SK-N-SH (cell line): ENCODE data around the gene CA12. TPM values are rescaled to one million over a fixed set of nuclear protein-coding genes. Genes with fewer than 3 reads are reported as not detected.

Experiments
- CTCF ChIA-PET: fragments of 300-600, 350-600 bp; formaldehyde crosslinking; extraction: SDS; loops from one replicate; lab custom pipeline; 2021; lab: Yijun Ruan, JAX
- POLR2A ChIA-PET: fragments of 350-600 bp; sonication (Branson Sonifier 250); formaldehyde crosslinking; extraction: SDS; loops from one replicate; lab custom pipeline; 2020; ENCODE audit warnings: antibody characterized with exemption, inconsistent platforms; lab: Yijun Ruan, JAX
- DNase-seq: peaks from one replicate; pipeline ENCODE4 v3.0.0; 2012
- H2AFZ ChIP-seq: fragments of 200-600 bp; sonication (generic); 2 replicates; pipeline ENCODE4 v1.8.1; 2016; ENCODE audit warnings: antibody characterized with exemption, mild to moderate bottlenecking, low read depth
- H3F3A ChIP-seq: fragments of 200-600 bp; sonication (generic); replicated peaks from 2 replicates; pipeline ENCODE3; 2016; ENCODE audit warnings: antibody characterized with exemption, mild to moderate bottlenecking; ENCODE audit not compliant: insufficient read depth
- H3K27ac ChIP-seq, 2 experiments: fragments of 200-500 bp in 1 of 2; fragments of 200-600 bp in 1 of 2; sonication (Bioruptor generic) in 1 of 2; sonication (generic), shearing (Covaris generic) in 1 of 2; 2 replicates each; pipeline versions ENCODE4 v1.5.1 to v1.6.1; 2014 to 2016; ENCODE audit warnings: low read depth in 2 of 2, inconsistent platforms in 1 of 2, low read length in 1 of 2, mild to moderate bottlenecking in 1 of 2, mixed read lengths in 1 of 2
- H3K27me3 ChIP-seq: fragments of 200-600 bp; sonication (generic), shearing (Covaris generic); 2 replicates; pipeline ENCODE4 v1.6.1; 2016; ENCODE audit warnings: mixed run types; ENCODE audit not compliant: insufficient read depth
- H3K36me3 ChIP-seq, 2 experiments: fragments of 200-500 bp in 1 of 2; fragments of 200-600 bp in 1 of 2; sonication (Bioruptor generic) in 1 of 2; sonication (generic) in 1 of 2; replicated peaks in 1 of 2; 2 replicates each; pipeline versions ENCODE3 to v1.5.1; 2014 to 2016; ENCODE audit warnings: low read length in 1 of 2, mild to moderate bottlenecking in 1 of 2; ENCODE audit not compliant: insufficient read depth in 2 of 2, control insufficient read depth in 1 of 2
- H3K4me1 ChIP-seq, 2 experiments: fragments of 200-500 bp in 1 of 2; fragments of 200-600 bp in 1 of 2; sonication (Bioruptor generic) in 1 of 2; sonication (generic), shearing (Covaris generic) in 1 of 2; 2 replicates each; pipeline versions ENCODE4 v1.5.1 to v1.6.1; 2014 to 2016; ENCODE audit warnings: low read depth in 1 of 2, low read length in 1 of 2, mixed run types in 1 of 2; ENCODE audit not compliant: insufficient read depth in 2 of 2, control insufficient read depth in 1 of 2
- H3K4me2 ChIP-seq: fragments of 200-600 bp; sonication (generic), shearing (Covaris generic); 2 replicates; pipeline ENCODE4 v1.6.1; 2017; ENCODE audit warnings: mixed run types
- H3K4me3 ChIP-seq, 2 experiments: fragments of 200-500 bp in 1 of 2; fragments of 200-600 bp in 1 of 2; sonication (Bioruptor generic) in 1 of 2; sonication (generic), shearing (Covaris generic) in 1 of 2; 2 replicates each; pipeline versions ENCODE4 v1.5.1 to v1.8.1; 2014 to 2016; ENCODE audit warnings: low read depth in 2 of 2, inconsistent platforms in 1 of 2, low read length in 1 of 2, mild to moderate bottlenecking in 1 of 2, mixed read lengths in 1 of 2, moderate library complexity in 1 of 2
- H3K79me2 ChIP-seq: fragments of 200-600 bp; sonication (generic); 2 replicates; pipeline ENCODE4 v1.8.1; 2017; ENCODE audit warnings: mild to moderate bottlenecking; ENCODE audit not compliant: insufficient read depth
- H3K9ac ChIP-seq: fragments of 200-600 bp; sonication (generic); 2 replicates; pipeline ENCODE4 v1.6.1; 2017; ENCODE audit warnings: mixed run types
- H3K9me2 ChIP-seq: fragments of 200-600 bp; sonication (generic); 2 replicates; pipeline ENCODE4 v1.6.1; 2017; ENCODE audit warnings: mixed run types
- H3K9me3 ChIP-seq: fragments of 200-600 bp; sonication (generic); 2 replicates; pipeline ENCODE4 v1.6.1; 2017; ENCODE audit warnings: mixed run types, mild to moderate bottlenecking, moderate library complexity
- H4K20me1 ChIP-seq: fragments of 200-600 bp; sonication (generic); 2 replicates; pipeline ENCODE4 v1.6.1; 2017; ENCODE audit warnings: mild to moderate bottlenecking, mixed run types; ENCODE audit not compliant: insufficient read depth
- CHD2 ChIP-seq: fragments of 150-350 bp; IDR thresholded peaks from 2 replicates; pipeline ENCODE4 v1.6.1; 2018; ENCODE audit warnings: low read length; ENCODE audit not compliant: partially characterized antibody
- ELF1 ChIP-seq: IDR thresholded peaks from 2 replicates; pipeline ENCODE4 v1.4.0; 2012
- EZH2phosphoT487 ChIP-seq: fragments of 200-600 bp; sonication (generic); IDR thresholded peaks from 2 replicates; pipeline ENCODE4 v1.6.1; 2017; ENCODE audit warnings: low read depth, mixed run types, mild to moderate bottlenecking, antibody characterized with exemption, moderate library complexity, borderline replicate concordance
- FOSL2 ChIP-seq: IDR thresholded peaks from 2 replicates; pipeline ENCODE4 v1.4.0; 2012; ENCODE audit warnings: low read depth, mild to moderate bottlenecking, moderate library complexity, borderline replicate concordance
- GATA2 ChIP-seq: sonication (generic); formaldehyde crosslinking; IDR thresholded peaks from 2 replicates; pipeline ENCODE4 v1.5.0; 2020; ENCODE audit warnings: mild to moderate bottlenecking, missing genetic modification reagents
- MXI1 ChIP-seq: IDR thresholded peaks from 2 replicates; pipeline ENCODE4 v1.6.1; 2012; ENCODE audit warnings: mild to moderate bottlenecking, low read depth, low read length, improper control_type of control experiment
- RAD21 ChIP-seq: IDR thresholded peaks from 2 replicates; pipeline ENCODE4 v1.6.1; 2012; ENCODE audit warnings: mild to moderate bottlenecking, low read length
- RCOR1 ChIP-seq: fragments of 150-350 bp; IDR thresholded peaks from 2 replicates; pipeline ENCODE4 v1.6.1; 2017; ENCODE audit warnings: antibody characterized with exemption, low read length
- SMC3 ChIP-seq: IDR thresholded peaks from 2 replicates; pipeline ENCODE4 v1.6.1; 2012; ENCODE audit warnings: low read depth, low read length, improper control_type of control experiment
- YY1 ChIP-seq: IDR thresholded peaks from 2 replicates; pipeline ENCODE4 v1.4.0; 2012; ENCODE audit warnings: low read depth, mild to moderate bottlenecking
- WGBS: methylation state at CpG from one replicate; pipeline ENCODE4 v1.1.6; 2017; ENCODE audit warnings: low lambda C conversion rate; 5-methylcytosine and 5-hydroxymethylcytosine counted together
- polyA plus RNA-seq, 3 experiments: library from polyadenylated mRNA; depleted of rRNA; stranded (reverse); fragments of >200 nt; gene quantifications; 2 replicates each; pipeline ENCODE4 v1.2.3, GENCODE V29; 2012
- TF ChIP-seq, protein P1 (sequence below): IDR thresholded peaks from 2 replicates; pipeline ENCODE4 v1.4.0; 2012; ENCODE audit warnings: low read depth

The CA12 gene
- polyA plus RNA-seq, 1 of the 3 experiments (the other 2 are of a cell fraction): 39.4 TPM

DNA sequence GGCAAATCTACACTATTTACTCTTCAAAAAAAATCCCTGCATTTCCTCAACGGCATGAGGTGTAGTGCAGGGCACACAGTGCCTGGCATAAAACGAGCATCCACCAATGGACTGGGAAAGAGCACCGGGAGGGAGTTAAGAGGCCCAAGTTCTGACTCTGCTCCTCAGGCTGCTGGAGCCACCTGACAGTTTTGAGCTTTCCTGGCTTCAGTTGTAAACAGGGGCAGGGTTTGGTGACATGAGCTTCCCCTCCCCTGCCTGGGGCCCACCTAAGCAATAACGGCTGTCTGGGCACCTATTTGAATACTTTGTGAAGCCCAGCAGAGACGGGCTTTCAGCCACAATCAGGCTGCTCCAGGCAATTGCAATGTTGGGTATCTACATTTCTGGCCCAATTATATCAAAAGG, 16.4 kb downstream of the CA12 start:
- Histone ChIP-seq H3K27ac (no peak overlapping the region), H3K4me3 (no peak overlapping the region), H2AFZ (no peak overlapping the region), H3K4me2 (no peak overlapping the region), H3K4me1 (peaks cover 21 to 22% of the 10 kb centered on the region in 2 experiments; a peak in 3 of 4 replicates), H3K79me2 (no peaks in the 10 kb centered on the region; the same call in none of the 2 replicates), H3K9me2 (no peaks in the 10 kb centered on the region), H3K9ac (no peak overlapping the region), H3K9me3 (no peaks in the 10 kb centered on the region), H3K36me3 (no peaks in the 10 kb centered on the region), H3F3A (peaks cover 17% of the 10 kb centered on the region), H3K27me3 (no peaks in the 10 kb centered on the region), H4K20me1 (no peaks in the 10 kb centered on the region)
- CTCF ChIA-PET: interaction anchor here (1.0 kb wide), 1 partner anchor 76 kb away, joined by 3 read pairs; no protein-coding TSS in a partner anchor
- no peak for DNase-seq
- POLR2A ChIA-PET: interaction anchor here (0.7 kb wide), 1 partner anchor 69 kb away, joined by 5 read pairs; no protein-coding TSS in a partner anchor
- TF ChIP-seq RCOR1 (no peak), EZH2phosphoT487 (no peak), FOSL2 (no peak), RAD21 (no peak)
- 72% methylated on average over 5 of the region's 5 CpGs for WGBS

DNA sequence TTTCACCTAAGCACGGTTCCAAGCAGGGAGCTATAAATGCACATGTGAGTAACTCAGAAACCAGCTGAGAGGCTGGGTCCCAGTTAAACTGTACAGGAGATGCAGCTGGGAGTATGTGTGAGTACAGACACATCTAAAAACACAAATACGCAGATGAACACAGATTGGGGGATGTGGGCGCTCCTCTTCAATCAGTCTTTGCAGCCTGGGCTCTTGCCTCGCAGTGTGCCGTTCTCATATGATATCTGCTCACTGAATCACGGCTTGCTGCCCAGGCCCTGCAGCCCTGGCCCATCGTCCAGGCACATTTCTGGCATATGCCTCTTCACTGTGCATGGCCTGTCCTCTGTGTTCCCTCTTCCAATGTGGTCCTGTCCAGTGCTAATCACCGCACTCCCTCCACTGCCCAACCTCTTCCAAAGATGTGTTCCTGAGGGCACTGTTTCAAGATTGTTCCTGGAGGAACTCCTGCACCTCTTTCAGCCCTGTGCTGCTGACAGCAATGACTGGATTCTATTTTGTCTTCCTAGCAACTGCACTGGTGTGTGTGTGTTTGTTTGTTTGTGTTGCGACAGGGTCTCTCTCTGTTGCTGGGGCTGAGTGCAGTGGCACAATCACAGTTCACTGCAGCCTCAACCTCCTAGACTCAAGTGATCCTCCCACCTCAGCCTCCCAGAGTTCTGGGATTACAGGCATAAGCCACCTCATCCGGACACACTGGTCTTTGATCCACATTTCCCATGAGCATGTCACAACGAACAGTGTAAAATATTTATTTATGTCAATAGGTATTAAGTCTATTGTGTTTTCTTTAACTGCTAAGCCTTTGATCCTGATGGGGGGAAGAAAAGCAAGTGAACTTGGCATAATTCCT, 17.0 kb downstream of the CA12 start:
- WGBS: 86% methylated on average over 7 of the region's 11 CpGs
- Histone ChIP-seq H3K4me2 (no peak overlapping the region), H2AFZ (no peak overlapping the region), H4K20me1 (no peaks in the 10 kb centered on the region), H3K27me3 (no peaks in the 10 kb centered on the region), H3K36me3 (no peaks in the 10 kb centered on the region), H3K9me3 (no peaks in the 10 kb centered on the region), H3K79me2 (no peaks in the 10 kb centered on the region; the same call in none of the 2 replicates), H3K4me1 (peaks cover 21 to 22% of the 10 kb centered on the region in 2 experiments; a peak in 3 of 4 replicates)
- POLR2A ChIA-PET: no interaction called here
- CTCF ChIA-PET: interaction anchor here (0.6 to 1.0 kb wide), 2 partner anchors 11 to 76 kb away, joined by 3 read pairs; no protein-coding TSS in a partner anchor
- TF ChIP-seq, protein P1, sequence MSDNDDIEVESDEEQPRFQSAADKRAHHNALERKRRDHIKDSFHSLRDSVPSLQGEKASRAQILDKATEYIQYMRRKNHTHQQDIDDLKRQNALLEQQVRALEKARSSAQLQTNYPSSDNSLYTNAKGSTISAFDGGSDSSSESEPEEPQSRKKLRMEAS: no peak
- TF ChIP-seq EZH2phosphoT487 (no peak), ELF1 (no peak), GATA2 (CRISPR knock-in tag) (0 out of 2 replicates have a peak, but pooled peaks have one; percentile 17), MXI1 (no peak), SMC3 (no peak), YY1 (no peak), CHD2 (no peak)
- TF ChIP-seq, all 33 proteins: peak for 1
- H3K27ac ChIP-seq: no peak overlapping the region
- no peak overlapping the region for H3K4me3 ChIP-seq
- no peak overlapping the region for H3K9ac ChIP-seq
- peaks cover 17% of the 10 kb centered on the region for H3F3A ChIP-seq
- no peaks in the 10 kb centered on the region for H3K9me2 ChIP-seq
- no peak for DNase-seq
